Activated naive CD4-positive, alpha-beta T cell treated with anti-CD3 and anti-CD28 coated beads for 36 hours (primary cell): ENCODE results near the gene STYXL1. TPM values are rescaled to one million over a fixed set of nuclear protein-coding genes. Genes with fewer than 3 reads are reported as not detected.
"Not testable (repeated sequence)": the region's sequence is repeated elsewhere in the genome, so short reads cannot be mapped to it uniquely, and the experiment has no call there.

Source experiments
- CTCF ChIA-PET: fragments of 350-600 bp; sonication (Branson Sonifier 250); formaldehyde crosslinking; loops from one replicate; lab custom pipeline; 2021; ENCODE audit warnings: antibody characterized with exemption; lab: Charles Lee
- DNase-seq: peaks from one replicate; pipeline ENCODE4 v3.0.0-alpha.2; 2020
- H3K27ac Mint-ChIP-seq: one replicate; pipeline ENCODE4 v1.8.0; 2021; ENCODE audit warnings: mild to moderate bottlenecking, mixed read lengths
- H3K27me3 Mint-ChIP-seq: one replicate; pipeline ENCODE4 v1.8.0; 2021; ENCODE audit warnings: low read depth, mixed read lengths
- H3K36me3 Mint-ChIP-seq: one replicate; pipeline ENCODE4 v1.8.0; 2021; ENCODE audit warnings: low read depth, mixed read lengths
- H3K4me1 Mint-ChIP-seq: one replicate; pipeline ENCODE4 v1.8.0; 2021; ENCODE audit warnings: low read depth, mixed read lengths
- H3K4me3 Mint-ChIP-seq: one replicate; pipeline ENCODE4 v1.8.0; 2021; ENCODE audit warnings: mild to moderate bottlenecking, moderate library complexity, mixed read lengths
- H3K9me3 Mint-ChIP-seq: one replicate; pipeline ENCODE4 v1.8.0; 2021; ENCODE audit warnings: mixed read lengths
- intact Hi-C: fragments of 100-400 bp; cut with micrococcal nuclease; formaldehyde crosslinking; loops from one replicate; pipeline ENCODE4 v1.15.1; 2023
- total RNA-seq, 2 experiments: library from RNA; stranded (reverse); gene quantifications; one replicate each; pipeline ENCODE4 v1.2.3, GENCODE V29; 2021

Gene STYXL1
- total RNA-seq, 2 experiments from 2014 or later: 27.6 to 28.1 TPM

GRCh38 chr7:76063114-76063513 lies 15.3 kb upstream of the STYXL1 start:
- DNase-seq: no peak
- Mint-ChIP-seq H3K9me3 (no peaks in the 10 kb centered on the region), H3K4me3 (no peak overlapping the region), H3K27ac (no peak overlapping the region), H3K4me1 (no peaks in the 10 kb centered on the region), H3K27me3 (no peaks in the 10 kb centered on the region), H3K36me3 (peaks cover 31% of the 10 kb centered on the region)
- intact Hi-C loops: no loop called here
- CTCF ChIA-PET: no interaction called here

GRCh38 chr7:76062254-76062653 lies 14.5 kb upstream of the STYXL1 start:
- CTCF ChIA-PET: interaction anchor here (1.2 kb wide), 1 partner anchor 9 kb away, joined by 7 read pairs; no protein-coding TSS in a partner anchor
- intact Hi-C loops: no loop called here
- Mint-ChIP-seq H3K4me1 (no peaks in the 10 kb centered on the region), H3K9me3 (no peaks in the 10 kb centered on the region), H3K36me3 (peaks cover 34% of the 10 kb centered on the region), H3K27ac (no peak overlapping the region), H3K27me3 (no peaks in the 10 kb centered on the region), H3K4me3 (no peak overlapping the region)
- no peak for DNase-seq

- CTCF ChIA-PET: interaction anchor here (0.5 kb wide), 1 partner anchor 86 kb away, joined by 6 read pairs; no protein-coding TSS in a partner anchor
- no peak for DNase-seq
- intact Hi-C loops: no loop called here
- Mint-ChIP-seq H3K9me3 (no peaks in the 10 kb centered on the region), H3K27ac (no peak overlapping the region), H3K27me3 (no peaks in the 10 kb centered on the region), H3K4me1 (no peaks in the 10 kb centered on the region), H3K36me3 (peaks cover 30% of the 10 kb centered on the region), H3K4me3 (no peak overlapping the region)
These were observed 13.0 kb upstream of the STYXL1 start for GRCh38 chr7:76060842-76061241.

GRCh38 chr7:76058745-76059144 lies 10.9 kb upstream of the STYXL1 start:
- intact Hi-C loops: not testable (repeated sequence)

GRCh38 chr7:76057813-76058145 lies 10.0 kb upstream of the STYXL1 start:
- H3K27me3 Mint-ChIP-seq: no peaks in the 10 kb centered on the region
- no peaks in the 10 kb centered on the region for H3K9me3 Mint-ChIP-seq
- intact Hi-C loops: no loop called here
- peaks cover 14% of the 10 kb centered on the region for H3K36me3 Mint-ChIP-seq
- H3K27ac Mint-ChIP-seq: no peak overlapping the region
- CTCF ChIA-PET: no interaction called here
- no peak overlapping the region for H3K4me3 Mint-ChIP-seq
- H3K4me1 Mint-ChIP-seq: peaks cover 5% of the 10 kb centered on the region
- no peak for DNase-seq

More at GRCh38 chr7:76058745-76059144, 10.9 kb upstream of the STYXL1 start:
- H3K4me3 Mint-ChIP-seq, DNase-seq, CTCF ChIA-PET, H3K4me1 Mint-ChIP-seq, H3K27ac Mint-ChIP-seq, H3K9me3 Mint-ChIP-seq, H3K27me3 Mint-ChIP-seq: not testable (repeated sequence)
- H3K36me3 Mint-ChIP-seq: peaks cover 17% of the 10 kb centered on the region

- H3K36me3 Mint-ChIP-seq: peaks cover 14% of the 10 kb centered on the region
- no peak overlapping the region for H3K4me3 Mint-ChIP-seq
- intact Hi-C loops: no loop called here
- no peak for DNase-seq
- no peak overlapping the region for H3K27ac Mint-ChIP-seq
- peaks cover 6% of the 10 kb centered on the region for H3K4me1 Mint-ChIP-seq
- no peaks in the 10 kb centered on the region for H3K9me3 Mint-ChIP-seq
- CTCF ChIA-PET: interaction anchor here (1.2 kb wide), 1 partner anchor 9 kb away, joined by 4 read pairs; no protein-coding TSS in a partner anchor
- H3K27me3 Mint-ChIP-seq: no peaks in the 10 kb centered on the region
These were observed 9.5 kb upstream of the STYXL1 start for GRCh38 chr7:76057103-76057812.

GRCh38 chr7:76056241-76056640 lies 8.4 kb upstream of the STYXL1 start:
- H3K4me3 Mint-ChIP-seq: no peak overlapping the region
- H3K4me1 Mint-ChIP-seq: peaks cover 12% of the 10 kb centered on the region
- H3K9me3 Mint-ChIP-seq: no peaks in the 10 kb centered on the region
- intact Hi-C loops: no loop called here
- CTCF ChIA-PET: interaction anchor here (1.2 kb wide), 1 partner anchor 10 kb away, joined by 4 read pairs; no protein-coding TSS in a partner anchor
- DNase-seq: no peak
- H3K27me3 Mint-ChIP-seq: no peaks in the 10 kb centered on the region
- peaks cover 20% of the 10 kb centered on the region for H3K36me3 Mint-ChIP-seq
- H3K27ac Mint-ChIP-seq: no peak overlapping the region

GRCh38 chr7:76054123-76055120 lies 6.6 kb upstream of the STYXL1 start:
- no peaks in the 10 kb centered on the region for H3K27me3 Mint-ChIP-seq
- DNase-seq: no peak
- H3K36me3 Mint-ChIP-seq: peaks cover 20% of the 10 kb centered on the region
- H3K9me3 Mint-ChIP-seq: no peaks in the 10 kb centered on the region
- H3K4me3 Mint-ChIP-seq: no peak overlapping the region
- peaks cover 27% of the 10 kb centered on the region for H3K4me1 Mint-ChIP-seq
- intact Hi-C loops: no loop called here
- no peak overlapping the region for H3K27ac Mint-ChIP-seq
- CTCF ChIA-PET: interaction anchor here (0.9 kb wide), 1 partner anchor 34 kb away, joined by 3 read pairs; no protein-coding TSS in a partner anchor

- no peak overlapping the region for H3K27ac Mint-ChIP-seq
- no peak overlapping the region for H3K4me3 Mint-ChIP-seq
- peaks cover 25% of the 10 kb centered on the region for H3K36me3 Mint-ChIP-seq
- DNase-seq: no peak
- CTCF ChIA-PET: interaction anchor here (0.6 to 0.9 kb wide), 2 partner anchors 29 to 33 kb away, joined by 3 read pairs; no protein-coding TSS in a partner anchor
- intact Hi-C loops: no loop called here
- peaks cover 34% of the 10 kb centered on the region for H3K4me1 Mint-ChIP-seq
- no peaks in the 10 kb centered on the region for H3K27me3 Mint-ChIP-seq
- no peaks in the 10 kb centered on the region for H3K9me3 Mint-ChIP-seq
These were observed 5.7 kb upstream of the STYXL1 start for GRCh38 chr7:76053461-76053860.

GRCh38 chr7:76052681-76053080 lies 4.9 kb upstream of the STYXL1 start:
- CTCF ChIA-PET, DNase-seq, H3K4me3 Mint-ChIP-seq, H3K27ac Mint-ChIP-seq, intact Hi-C loops, H3K9me3 Mint-ChIP-seq, H3K27me3 Mint-ChIP-seq: not testable (repeated sequence)
- Mint-ChIP-seq H3K36me3 (peaks cover 27% of the 10 kb centered on the region), H3K4me1 (peaks cover 36% of the 10 kb centered on the region)

GRCh38 chr7:76051840-76052239 lies 4.0 kb upstream of the STYXL1 start:
- Mint-ChIP-seq H3K4me1 (peaks cover 36% of the 10 kb centered on the region), H3K4me3 (no peak overlapping the region), H3K27ac (no peak overlapping the region), H3K27me3 (no peaks in the 10 kb centered on the region), H3K36me3 (peaks cover 25% of the 10 kb centered on the region), H3K9me3 (no peaks in the 10 kb centered on the region)
- intact Hi-C loops: no loop called here
- CTCF ChIA-PET: interaction anchor here (0.8 kb wide), 1 partner anchor 266 kb away, joined by 6 read pairs; no protein-coding TSS in a partner anchor
- DNase-seq: no peak

GRCh38 chr7:76050545-76050944 lies 2.7 kb upstream of the STYXL1 start:
- CTCF ChIA-PET: interaction anchor here (0.6 to 0.8 kb wide), 2 partner anchors 30 to 186 kb away, joined by 3 to 5 read pairs; no protein-coding TSS in a partner anchor
- Mint-ChIP-seq H3K4me1 (peaks cover 41% of the 10 kb centered on the region), H3K9me3 (no peaks in the 10 kb centered on the region), H3K27me3 (no peaks in the 10 kb centered on the region), H3K4me3 (no peak overlapping the region), H3K36me3 (peaks cover 28% of the 10 kb centered on the region), H3K27ac (peak overlapping the region; percentile 40)
- intact Hi-C loops: no loop called here
- DNase-seq: no peak
